ENCODE results near the gene INSYN2B.

GRCh38 chr5:170010595-170010994 lies 30.3 kb upstream of the INSYN2B start:
- no peak for TF ChIP-seq POLR2AphosphoS5 (IDR thresholded peaks at IDR 0.05)
- TF ChIP-seq, protein P1, sequence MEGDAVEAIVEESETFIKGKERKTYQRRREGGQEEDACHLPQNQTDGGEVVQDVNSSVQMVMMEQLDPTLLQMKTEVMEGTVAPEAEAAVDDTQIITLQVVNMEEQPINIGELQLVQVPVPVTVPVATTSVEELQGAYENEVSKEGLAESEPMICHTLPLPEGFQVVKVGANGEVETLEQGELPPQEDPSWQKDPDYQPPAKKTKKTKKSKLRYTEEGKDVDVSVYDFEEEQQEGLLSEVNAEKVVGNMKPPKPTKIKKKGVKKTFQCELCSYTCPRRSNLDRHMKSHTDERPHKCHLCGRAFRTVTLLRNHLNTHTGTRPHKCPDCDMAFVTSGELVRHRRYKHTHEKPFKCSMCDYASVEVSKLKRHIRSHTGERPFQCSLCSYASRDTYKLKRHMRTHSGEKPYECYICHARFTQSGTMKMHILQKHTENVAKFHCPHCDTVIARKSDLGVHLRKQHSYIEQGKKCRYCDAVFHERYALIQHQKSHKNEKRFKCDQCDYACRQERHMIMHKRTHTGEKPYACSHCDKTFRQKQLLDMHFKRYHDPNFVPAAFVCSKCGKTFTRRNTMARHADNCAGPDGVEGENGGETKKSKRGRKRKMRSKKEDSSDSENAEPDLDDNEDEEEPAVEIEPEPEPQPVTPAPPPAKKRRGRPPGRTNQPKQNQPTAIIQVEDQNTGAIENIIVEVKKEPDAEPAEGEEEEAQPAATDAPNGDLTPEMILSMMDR (IDR thresholded peaks at IDR 0.05 in 8 of 11, conservative IDR thresholded peaks at IDR 0.05 in 3 of 11) = no peak

Measured in spleen (tissue), 7 donors.